H9 (cell line): ENCODE results near the gene LAMA3. TPM values are rescaled to one million over a fixed set of nuclear protein-coding genes. Genes with fewer than 3 reads are reported as not detected.

Experiments used
- DNase-seq: peaks from one replicate; pipeline ENCODE4 v3.0.0-alpha.2; 2017
- H2AFZ ChIP-seq: one replicate; pipeline ENCODE4 v1.6.1; 2013; ENCODE audit warnings: mild to moderate bottlenecking, low read length, control low read depth, moderate library complexity
- H2AK5ac ChIP-seq: 2 replicates; pipeline ENCODE4 v1.6.1; 2013; ENCODE audit warnings: low read length, control low read depth, mixed read lengths; ENCODE audit not compliant: insufficient read length
- H2BK120ac ChIP-seq: one replicate; pipeline ENCODE4 v1.6.1; 2013; ENCODE audit warnings: low read depth, mild to moderate bottlenecking, low read length, control low read depth, inconsistent platforms; ENCODE audit not compliant: poor library complexity, severe bottlenecking
- H2BK12ac ChIP-seq: 2 replicates; pipeline ENCODE4 v1.6.1; 2013; ENCODE audit warnings: low read length, control low read depth, mixed read lengths, low read depth; ENCODE audit not compliant: insufficient read length
- H2BK15ac ChIP-seq: 2 replicates; pipeline ENCODE4 v1.6.1; 2013; ENCODE audit warnings: low read depth, low read length, control low read depth
- H2BK20ac ChIP-seq: one replicate; pipeline ENCODE4 v1.6.1; 2013; ENCODE audit warnings: low read depth, mild to moderate bottlenecking, low read length, control low read depth, inconsistent platforms; ENCODE audit not compliant: poor library complexity, severe bottlenecking
- H2BK5ac ChIP-seq: 2 replicates; pipeline ENCODE4 v1.6.1; 2013; ENCODE audit warnings: low read length, control low read depth, mixed read lengths; ENCODE audit not compliant: insufficient read length
- H3K14ac ChIP-seq: 2 replicates; pipeline ENCODE4 v1.6.1; 2013; ENCODE audit warnings: low read length, control low read depth; ENCODE audit not compliant: insufficient read depth
- H3K18ac ChIP-seq: 2 replicates; pipeline ENCODE4 v1.6.1; 2013; ENCODE audit warnings: low read depth, mild to moderate bottlenecking, mixed read lengths, low read length, control low read depth; ENCODE audit not compliant: insufficient read length
- H3K23ac ChIP-seq: 2 replicates; pipeline ENCODE4 v1.6.1; 2013; ENCODE audit warnings: low read length, control low read depth, mixed read lengths, low read depth; ENCODE audit not compliant: insufficient read length
- H3K23me2 ChIP-seq: 2 replicates; pipeline ENCODE4 v1.6.1; 2013; ENCODE audit warnings: low read depth, mild to moderate bottlenecking, mixed read lengths, low read length, control low read depth; ENCODE audit not compliant: insufficient read length, poor library complexity, severe bottlenecking
- H3K27ac ChIP-seq: 2 replicates; pipeline ENCODE4 v1.5.1; 2013; ENCODE audit warnings: low read length, control low read depth, mixed read lengths, low read depth; ENCODE audit not compliant: insufficient read length
- H3K27me3 ChIP-seq: 2 replicates; pipeline ENCODE4 v1.6.1; 2013; ENCODE audit warnings: low read length, control low read depth, inconsistent platforms; ENCODE audit not compliant: insufficient read depth
- H3K4ac ChIP-seq: 2 replicates; pipeline ENCODE4 v1.6.1; 2013; ENCODE audit warnings: low read depth, mild to moderate bottlenecking, control low read depth, inconsistent platforms, low read length, moderate library complexity
- H3K4me1 ChIP-seq: 2 replicates; pipeline ENCODE4 v1.6.1; 2013; ENCODE audit warnings: low read length, control low read depth, inconsistent platforms; ENCODE audit not compliant: insufficient read depth
- H3K4me2 ChIP-seq: 2 replicates; pipeline ENCODE4 v1.6.1; 2013; ENCODE audit warnings: low read length, control low read depth, mixed read lengths; ENCODE audit not compliant: insufficient read length, insufficient read depth
- H3K56ac ChIP-seq: 2 replicates; pipeline ENCODE4 v1.6.1; 2013; ENCODE audit warnings: low read depth, mild to moderate bottlenecking, mixed read lengths, low read length, control low read depth; ENCODE audit not compliant: insufficient read length
- H3K79me1 ChIP-seq: 2 replicates; pipeline ENCODE4 v1.6.1; 2013; ENCODE audit warnings: low read depth, mild to moderate bottlenecking, moderate library complexity, low read length, control low read depth, inconsistent platforms; ENCODE audit not compliant: insufficient read depth, poor library complexity, severe bottlenecking
- H3K79me2 ChIP-seq: 2 replicates; pipeline ENCODE4 v1.6.1; 2013; ENCODE audit warnings: low read length, control low read depth, inconsistent platforms; ENCODE audit not compliant: insufficient read depth
- H3K9ac ChIP-seq: 2 replicates; pipeline ENCODE4 v1.6.1; 2013; ENCODE audit warnings: low read length, control low read depth, mixed read lengths; ENCODE audit not compliant: insufficient read length; ENCODE audit errors: extremely low read depth
- H3K9me3 ChIP-seq: one replicate; pipeline ENCODE4 v1.6.1; 2013; ENCODE audit warnings: low read depth, low read length, inconsistent platforms; ENCODE audit not compliant: control insufficient read depth
- H3T11ph ChIP-seq: one replicate; pipeline ENCODE4 v1.6.1; 2013; ENCODE audit warnings: mild to moderate bottlenecking, low read length, control low read depth, inconsistent platforms
- H4K20me1 ChIP-seq: one replicate; pipeline ENCODE4 v1.6.1; 2013; ENCODE audit not compliant: control insufficient read depth, insufficient read length, insufficient read depth
- H4K5ac ChIP-seq: 2 replicates; pipeline ENCODE4 v1.6.1; 2013; ENCODE audit warnings: low read depth, mild to moderate bottlenecking, mixed read lengths, low read length, control low read depth; ENCODE audit not compliant: insufficient read length
- H4K8ac ChIP-seq: replicated peaks from 2 replicates; pipeline ENCODE4 v1.6.1; 2013; ENCODE audit warnings: low read length, control low read depth, mixed read lengths, low read depth; ENCODE audit not compliant: insufficient read length
- H4K91ac ChIP-seq: 2 replicates; pipeline ENCODE4 v1.6.1; 2013; ENCODE audit warnings: low read depth, mild to moderate bottlenecking, moderate library complexity, mixed read lengths, low read length, control low read depth; ENCODE audit not compliant: insufficient read length
- H3K27ac Mint-ChIP-seq, 3 experiments: 2 replicates in 2 of 3; 3 replicates in 1 of 3; pipeline ENCODE4 v1.8.0; 2020 to 2021; ENCODE audit warnings: mixed read lengths in 3 of 3, mild to moderate bottlenecking in 1 of 3, moderate library complexity in 1 of 3
- H3K27me3 Mint-ChIP-seq: 2 replicates; pipeline ENCODE4 v1.8.0; 2021; ENCODE audit warnings: low read depth, mild to moderate bottlenecking, moderate library complexity, mixed read lengths
- H3K36me3 Mint-ChIP-seq, 3 experiments: 2 replicates in 2 of 3; 3 replicates in 1 of 3; pipeline ENCODE4 v1.8.0; 2020 to 2021; ENCODE audit warnings: low read depth in 3 of 3, mixed read lengths in 3 of 3; ENCODE audit not compliant: insufficient read depth in 1 of 3
- H3K4me1 Mint-ChIP-seq, 2 experiments: 2 replicates each; pipeline ENCODE4 v1.8.0; 2020; ENCODE audit warnings: mixed read lengths in 2 of 2
- H3K4me3 Mint-ChIP-seq, 2 experiments: 2 replicates in 1 of 2; 3 replicates in 1 of 2; pipeline ENCODE4 v1.8.0; 2020 to 2021; ENCODE audit warnings: mild to moderate bottlenecking in 2 of 2, mixed read lengths in 2 of 2, moderate library complexity in 1 of 2
- H3K9me3 Mint-ChIP-seq, 2 experiments: 2 replicates in 1 of 2; 3 replicates in 1 of 2; pipeline ENCODE4 v1.8.0; 2020; ENCODE audit warnings: mild to moderate bottlenecking in 2 of 2, mixed read lengths in 2 of 2, moderate library complexity in 1 of 2
- WGBS: extraction: QIAGEN DNeasy Blood & Tissue Kit; methylation state at CpG from one replicate; pipeline ENCODE4 v1.1.7; 2013; ENCODE audit warnings: missing lambda C conversion rate, low lambda C conversion rate, mixed read lengths; ENCODE audit not compliant: insufficient read length; ENCODE audit errors: extremely low coverage; 5-methylcytosine and 5-hydroxymethylcytosine counted together
- total RNA-seq: library from RNA; stranded (reverse); gene quantifications from 2 replicates; pipeline ENCODE4 v1.2.1, GENCODE V29; 2021
- TF ChIP-seq, protein P1 (sequence below): fragments of 200-600 bp; sonication (generic); conservative IDR thresholded peaks from 3 replicates; pipeline ENCODE4 v1.8.0; 2021; ENCODE audit warnings: antibody characterized with exemption, mild to moderate bottlenecking

LAMA3 gene
- total RNA-seq, 1 experiment from 2014 or later, result 0.33 TPM

DNA sequence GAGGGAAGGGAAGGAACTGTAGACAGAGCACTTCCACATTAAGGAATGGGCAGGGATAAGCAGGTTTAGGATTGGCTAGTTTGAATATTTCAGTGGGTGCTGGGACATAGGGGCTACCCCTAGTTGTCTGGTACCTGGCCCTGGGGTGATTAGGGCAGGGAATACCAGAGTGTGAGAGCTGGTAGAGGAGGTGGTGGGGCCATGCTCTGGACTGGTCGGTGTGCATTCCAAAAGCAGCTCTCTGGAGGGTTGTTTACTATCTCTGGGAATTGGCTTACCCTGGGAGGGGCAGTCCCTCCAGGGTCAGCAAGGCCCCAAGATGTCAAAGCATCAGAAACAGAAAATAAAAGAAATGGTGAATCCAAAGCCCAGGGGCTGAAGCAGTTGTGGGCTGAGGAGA, 103.8 kb downstream of the LAMA3 start:
- Histone ChIP-seq H3K79me2 (no peaks in the 10 kb centered on the region; the same call in 1 of the 2 replicates), H3K56ac (no peak overlapping the region), H3K9ac (no peak overlapping the region), H3K27me3 (no peaks in the 10 kb centered on the region), H4K91ac (no peak overlapping the region), H4K20me1 (no peaks in the 10 kb centered on the region), H4K5ac (no peak overlapping the region), H2AFZ (no peak overlapping the region), H3K79me1 (no peaks in the 10 kb centered on the region), H4K8ac (no peak overlapping the region), H3K23me2 (no peaks in the 10 kb centered on the region), H3K4me1 (no peaks in the 10 kb centered on the region), H3K23ac (no peak overlapping the region), H3K27ac (no peak overlapping the region), H2BK20ac (no peak overlapping the region), H3K4me2 (no peak overlapping the region), H2AK5ac (no peak overlapping the region), H3K9me3 (no peaks in the 10 kb centered on the region), H3T11ph (no peak overlapping the region), H3K18ac (no peak overlapping the region), H2BK5ac (no peak overlapping the region), H2BK120ac (no peak overlapping the region), H3K4ac (no peak overlapping the region), H3K14ac (no peak overlapping the region), H2BK12ac (no peak overlapping the region), H2BK15ac (no peak overlapping the region)
- H3K27ac Mint-ChIP-seq, result no peak overlapping the region; a peak in 1 of 7 replicates
- peaks cover 3% of the 10 kb centered on the region in 2 experiments; a peak in 2 of 4 replicates for H3K4me1 Mint-ChIP-seq
- WGBS, result no CpG with 5 or more reads among the region's 1 CpG
- TF ChIP-seq, protein P1, sequence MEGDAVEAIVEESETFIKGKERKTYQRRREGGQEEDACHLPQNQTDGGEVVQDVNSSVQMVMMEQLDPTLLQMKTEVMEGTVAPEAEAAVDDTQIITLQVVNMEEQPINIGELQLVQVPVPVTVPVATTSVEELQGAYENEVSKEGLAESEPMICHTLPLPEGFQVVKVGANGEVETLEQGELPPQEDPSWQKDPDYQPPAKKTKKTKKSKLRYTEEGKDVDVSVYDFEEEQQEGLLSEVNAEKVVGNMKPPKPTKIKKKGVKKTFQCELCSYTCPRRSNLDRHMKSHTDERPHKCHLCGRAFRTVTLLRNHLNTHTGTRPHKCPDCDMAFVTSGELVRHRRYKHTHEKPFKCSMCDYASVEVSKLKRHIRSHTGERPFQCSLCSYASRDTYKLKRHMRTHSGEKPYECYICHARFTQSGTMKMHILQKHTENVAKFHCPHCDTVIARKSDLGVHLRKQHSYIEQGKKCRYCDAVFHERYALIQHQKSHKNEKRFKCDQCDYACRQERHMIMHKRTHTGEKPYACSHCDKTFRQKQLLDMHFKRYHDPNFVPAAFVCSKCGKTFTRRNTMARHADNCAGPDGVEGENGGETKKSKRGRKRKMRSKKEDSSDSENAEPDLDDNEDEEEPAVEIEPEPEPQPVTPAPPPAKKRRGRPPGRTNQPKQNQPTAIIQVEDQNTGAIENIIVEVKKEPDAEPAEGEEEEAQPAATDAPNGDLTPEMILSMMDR, result no peak
- DNase-seq, result no peak
- no peak overlapping the region; a peak in 1 of 5 replicates for H3K4me3 Mint-ChIP-seq
- peaks cover 4% of the 10 kb centered on the region in 2 experiments; a peak in 3 of 5 replicates for H3K9me3 Mint-ChIP-seq
- H3K27me3 Mint-ChIP-seq, result no peaks in the 10 kb centered on the region
- peaks cover 0 to 9% (median 3%) of the 10 kb centered on the region in 3 experiments; a peak in 4 of 7 replicates for H3K36me3 Mint-ChIP-seq
